ENCODE results near the gene PTPRD. TPM values are rescaled to one million over a fixed set of nuclear protein-coding genes. Genes with fewer than 3 reads are reported as not detected.

PTPRD gene
- total and polyA plus RNA-seq, 2 experiments from 2014 or later = 11.5 to 58.0 TPM

DNA sequence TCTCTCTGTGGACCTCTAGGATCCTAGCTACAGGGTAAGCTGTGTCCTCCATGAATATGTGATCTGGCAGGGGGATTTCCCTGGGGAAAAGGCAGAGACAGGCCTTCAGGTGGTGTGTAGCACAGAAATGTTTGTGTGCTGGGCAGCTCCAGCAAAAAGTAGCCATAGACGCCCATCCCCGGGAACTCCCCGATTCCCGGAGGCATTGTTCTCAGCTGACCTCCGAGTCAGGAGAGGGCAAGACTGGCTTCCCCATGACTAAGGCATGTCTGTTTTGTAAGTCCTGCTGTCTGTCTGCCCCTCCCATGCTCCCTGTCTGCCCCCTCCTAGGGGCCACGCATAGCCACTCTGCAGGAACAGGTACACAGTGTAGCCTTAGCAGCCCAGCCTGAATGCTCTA, 834.5 kb downstream of the PTPRD start (continued):
- TF ChIP-seq NANOG (IDR thresholded peaks at IDR 0.05; ENCODE audit: borderline replicate concordance) = no peak
- TF ChIP-seq CREB1 (CRISPR knock-in tag; IDR thresholded peaks at IDR 0.05; ENCODE audit: low read depth) = no peak
- TF ChIP-seq, protein P1, sequence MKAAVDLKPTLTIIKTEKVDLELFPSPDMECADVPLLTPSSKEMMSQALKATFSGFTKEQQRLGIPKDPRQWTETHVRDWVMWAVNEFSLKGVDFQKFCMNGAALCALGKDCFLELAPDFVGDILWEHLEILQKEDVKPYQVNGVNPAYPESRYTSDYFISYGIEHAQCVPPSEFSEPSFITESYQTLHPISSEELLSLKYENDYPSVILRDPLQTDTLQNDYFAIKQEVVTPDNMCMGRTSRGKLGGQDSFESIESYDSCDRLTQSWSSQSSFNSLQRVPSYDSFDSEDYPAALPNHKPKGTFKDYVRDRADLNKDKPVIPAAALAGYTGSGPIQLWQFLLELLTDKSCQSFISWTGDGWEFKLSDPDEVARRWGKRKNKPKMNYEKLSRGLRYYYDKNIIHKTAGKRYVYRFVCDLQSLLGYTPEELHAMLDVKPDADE (IDR thresholded peaks at IDR 0.05) = no peak
- no peak for TF ChIP-seq ZNF331 (CRISPR knock-in tag; IDR thresholded peaks at IDR 0.05; ENCODE audit: low read depth)

DNA sequence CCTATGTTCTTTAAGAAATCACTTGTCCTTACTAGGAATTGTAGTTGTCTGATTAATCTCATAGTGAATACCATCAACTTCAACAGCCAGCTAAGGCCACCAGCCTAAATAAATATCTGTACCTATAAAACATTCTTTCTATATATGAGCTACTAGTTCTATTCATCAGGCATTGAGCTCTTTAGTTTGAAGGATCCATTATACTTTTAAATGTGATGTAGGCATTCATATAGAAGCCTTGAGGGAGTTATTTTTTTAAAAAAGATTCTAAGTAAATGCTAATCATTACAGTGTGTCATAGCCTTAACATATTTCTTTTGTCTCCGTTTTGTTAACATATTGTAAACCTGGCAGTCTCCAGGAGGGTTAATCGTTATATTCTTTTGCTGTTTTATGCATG, 838.3 kb downstream of the PTPRD start:
- no peak for TF ChIP-seq STAT1 (IDR thresholded peaks at IDR 0.05; ENCODE audit: unreplicated experiment)
- no peak for TF ChIP-seq NANOG (IDR thresholded peaks at IDR 0.05; ENCODE audit: borderline replicate concordance)
- TF ChIP-seq ZNF114 (CRISPR knock-in tag; IDR thresholded peaks at IDR 0.05) = no peak
- TF ChIP-seq, protein P2, sequence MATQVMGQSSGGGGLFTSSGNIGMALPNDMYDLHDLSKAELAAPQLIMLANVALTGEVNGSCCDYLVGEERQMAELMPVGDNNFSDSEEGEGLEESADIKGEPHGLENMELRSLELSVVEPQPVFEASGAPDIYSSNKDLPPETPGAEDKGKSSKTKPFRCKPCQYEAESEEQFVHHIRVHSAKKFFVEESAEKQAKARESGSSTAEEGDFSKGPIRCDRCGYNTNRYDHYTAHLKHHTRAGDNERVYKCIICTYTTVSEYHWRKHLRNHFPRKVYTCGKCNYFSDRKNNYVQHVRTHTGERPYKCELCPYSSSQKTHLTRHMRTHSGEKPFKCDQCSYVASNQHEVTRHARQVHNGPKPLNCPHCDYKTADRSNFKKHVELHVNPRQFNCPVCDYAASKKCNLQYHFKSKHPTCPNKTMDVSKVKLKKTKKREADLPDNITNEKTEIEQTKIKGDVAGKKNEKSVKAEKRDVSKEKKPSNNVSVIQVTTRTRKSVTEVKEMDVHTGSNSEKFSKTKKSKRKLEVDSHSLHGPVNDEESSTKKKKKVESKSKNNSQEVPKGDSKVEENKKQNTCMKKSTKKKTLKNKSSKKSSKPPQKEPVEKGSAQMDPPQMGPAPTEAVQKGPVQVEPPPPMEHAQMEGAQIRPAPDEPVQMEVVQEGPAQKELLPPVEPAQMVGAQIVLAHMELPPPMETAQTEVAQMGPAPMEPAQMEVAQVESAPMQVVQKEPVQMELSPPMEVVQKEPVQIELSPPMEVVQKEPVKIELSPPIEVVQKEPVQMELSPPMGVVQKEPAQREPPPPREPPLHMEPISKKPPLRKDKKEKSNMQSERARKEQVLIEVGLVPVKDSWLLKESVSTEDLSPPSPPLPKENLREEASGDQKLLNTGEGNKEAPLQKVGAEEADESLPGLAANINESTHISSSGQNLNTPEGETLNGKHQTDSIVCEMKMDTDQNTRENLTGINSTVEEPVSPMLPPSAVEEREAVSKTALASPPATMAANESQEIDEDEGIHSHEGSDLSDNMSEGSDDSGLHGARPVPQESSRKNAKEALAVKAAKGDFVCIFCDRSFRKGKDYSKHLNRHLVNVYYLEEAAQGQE (IDR thresholded peaks at IDR 0.05; ENCODE audit: unreplicated experiment) = no peak
- no peak for TF ChIP-seq POLR2AphosphoS5 (IDR thresholded peaks at IDR 0.05; ENCODE audit: low read depth)
- TF ChIP-seq, protein P3, sequence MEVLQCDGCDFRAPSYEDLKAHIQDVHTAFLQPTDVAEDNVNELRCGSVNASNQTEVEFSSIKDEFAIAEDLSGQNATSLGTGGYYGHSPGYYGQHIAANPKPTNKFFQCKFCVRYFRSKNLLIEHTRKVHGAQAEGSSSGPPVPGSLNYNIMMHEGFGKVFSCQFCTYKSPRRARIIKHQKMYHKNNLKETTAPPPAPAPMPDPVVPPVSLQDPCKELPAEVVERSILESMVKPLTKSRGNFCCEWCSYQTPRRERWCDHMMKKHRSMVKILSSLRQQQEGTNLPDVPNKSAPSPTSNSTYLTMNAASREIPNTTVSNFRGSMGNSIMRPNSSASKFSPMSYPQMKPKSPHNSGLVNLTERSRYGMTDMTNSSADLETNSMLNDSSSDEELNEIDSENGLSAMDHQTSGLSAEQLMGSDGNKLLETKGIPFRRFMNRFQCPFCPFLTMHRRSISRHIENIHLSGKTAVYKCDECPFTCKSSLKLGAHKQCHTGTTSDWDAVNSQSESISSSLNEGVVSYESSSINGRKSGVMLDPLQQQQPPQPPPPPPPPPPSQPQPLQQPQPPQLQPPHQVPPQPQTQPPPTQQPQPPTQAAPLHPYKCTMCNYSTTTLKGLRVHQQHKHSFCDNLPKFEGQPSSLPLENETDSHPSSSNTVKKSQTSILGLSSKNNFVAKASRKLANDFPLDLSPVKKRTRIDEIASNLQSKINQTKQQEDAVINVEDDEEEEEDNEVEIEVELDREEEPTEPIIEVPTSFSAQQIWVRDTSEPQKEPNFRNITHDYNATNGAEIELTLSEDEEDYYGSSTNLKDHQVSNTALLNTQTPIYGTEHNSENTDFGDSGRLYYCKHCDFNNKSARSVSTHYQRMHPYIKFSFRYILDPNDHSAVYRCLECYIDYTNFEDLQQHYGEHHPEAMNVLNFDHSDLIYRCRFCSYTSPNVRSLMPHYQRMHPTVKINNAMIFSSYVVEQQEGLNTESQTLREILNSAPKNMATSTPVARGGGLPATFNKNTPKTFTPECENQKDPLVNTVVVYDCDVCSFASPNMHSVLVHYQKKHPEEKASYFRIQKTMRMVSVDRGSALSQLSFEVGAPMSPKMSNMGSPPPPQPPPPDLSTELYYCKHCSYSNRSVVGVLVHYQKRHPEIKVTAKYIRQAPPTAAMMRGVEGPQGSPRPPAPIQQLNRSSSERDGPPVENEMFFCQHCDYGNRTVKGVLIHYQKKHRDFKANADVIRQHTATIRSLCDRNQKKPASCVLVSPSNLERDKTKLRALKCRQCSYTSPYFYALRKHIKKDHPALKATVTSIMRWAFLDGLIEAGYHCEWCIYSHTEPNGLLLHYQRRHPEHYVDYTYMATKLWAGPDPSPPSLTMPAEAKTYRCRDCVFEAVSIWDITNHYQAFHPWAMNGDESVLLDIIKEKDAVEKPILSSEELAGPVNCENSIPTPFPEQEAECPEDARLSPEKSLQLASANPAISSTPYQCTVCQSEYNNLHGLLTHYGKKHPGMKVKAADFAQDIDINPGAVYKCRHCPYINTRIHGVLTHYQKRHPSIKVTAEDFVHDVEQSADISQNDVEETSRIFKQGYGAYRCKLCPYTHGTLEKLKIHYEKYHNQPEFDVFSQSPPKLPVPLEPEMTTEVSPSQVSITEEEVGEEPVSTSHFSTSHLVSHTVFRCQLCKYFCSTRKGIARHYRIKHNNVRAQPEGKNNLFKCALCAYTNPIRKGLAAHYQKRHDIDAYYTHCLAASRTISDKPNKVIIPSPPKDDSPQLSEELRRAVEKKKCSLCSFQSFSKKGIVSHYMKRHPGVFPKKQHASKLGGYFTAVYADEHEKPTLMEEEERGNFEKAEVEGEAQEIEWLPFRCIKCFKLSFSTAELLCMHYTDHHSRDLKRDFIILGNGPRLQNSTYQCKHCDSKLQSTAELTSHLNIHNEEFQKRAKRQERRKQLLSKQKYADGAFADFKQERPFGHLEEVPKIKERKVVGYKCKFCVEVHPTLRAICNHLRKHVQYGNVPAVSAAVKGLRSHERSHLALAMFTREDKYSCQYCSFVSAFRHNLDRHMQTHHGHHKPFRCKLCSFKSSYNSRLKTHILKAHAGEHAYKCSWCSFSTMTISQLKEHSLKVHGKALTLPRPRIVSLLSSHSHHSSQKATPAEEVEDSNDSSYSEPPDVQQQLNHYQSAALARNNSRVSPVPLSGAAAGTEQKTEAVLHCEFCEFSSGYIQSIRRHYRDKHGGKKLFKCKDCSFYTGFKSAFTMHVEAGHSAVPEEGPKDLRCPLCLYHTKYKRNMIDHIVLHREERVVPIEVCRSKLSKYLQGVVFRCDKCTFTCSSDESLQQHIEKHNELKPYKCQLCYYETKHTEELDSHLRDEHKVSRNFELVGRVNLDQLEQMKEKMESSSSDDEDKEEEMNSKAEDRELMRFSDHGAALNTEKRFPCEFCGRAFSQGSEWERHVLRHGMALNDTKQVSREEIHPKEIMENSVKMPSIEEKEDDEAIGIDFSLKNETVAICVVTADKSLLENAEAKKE (CRISPR knock-in tag; IDR thresholded peaks at IDR 0.05) = no peak
- TF ChIP-seq, protein P4, sequence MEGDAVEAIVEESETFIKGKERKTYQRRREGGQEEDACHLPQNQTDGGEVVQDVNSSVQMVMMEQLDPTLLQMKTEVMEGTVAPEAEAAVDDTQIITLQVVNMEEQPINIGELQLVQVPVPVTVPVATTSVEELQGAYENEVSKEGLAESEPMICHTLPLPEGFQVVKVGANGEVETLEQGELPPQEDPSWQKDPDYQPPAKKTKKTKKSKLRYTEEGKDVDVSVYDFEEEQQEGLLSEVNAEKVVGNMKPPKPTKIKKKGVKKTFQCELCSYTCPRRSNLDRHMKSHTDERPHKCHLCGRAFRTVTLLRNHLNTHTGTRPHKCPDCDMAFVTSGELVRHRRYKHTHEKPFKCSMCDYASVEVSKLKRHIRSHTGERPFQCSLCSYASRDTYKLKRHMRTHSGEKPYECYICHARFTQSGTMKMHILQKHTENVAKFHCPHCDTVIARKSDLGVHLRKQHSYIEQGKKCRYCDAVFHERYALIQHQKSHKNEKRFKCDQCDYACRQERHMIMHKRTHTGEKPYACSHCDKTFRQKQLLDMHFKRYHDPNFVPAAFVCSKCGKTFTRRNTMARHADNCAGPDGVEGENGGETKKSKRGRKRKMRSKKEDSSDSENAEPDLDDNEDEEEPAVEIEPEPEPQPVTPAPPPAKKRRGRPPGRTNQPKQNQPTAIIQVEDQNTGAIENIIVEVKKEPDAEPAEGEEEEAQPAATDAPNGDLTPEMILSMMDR (conservative IDR thresholded peaks at IDR 0.05; ENCODE audit: low read depth in 2 of 2) = no peak
- TF ChIP-seq EZH2 (IDR thresholded peaks at IDR 0.05; ENCODE audit: low read depth, unreplicated experiment) = no peak

More for the DNA sequence above, 838.3 kb downstream of the PTPRD start:
- peaks cover 3% of the 10 kb centered on the region for H3K27me3 Mint-ChIP-seq (ENCODE audit: insufficient read depth, low read depth, poor library complexity)
- ATAC-seq (no peak), DNase-seq (ENCODE audit: low spot score) (no peak)
- Histone ChIP-seq H3K9me2 (ENCODE audit: insufficient read depth) (no peaks in the 10 kb centered on the region), H4K20me1 (replicated peaks; ENCODE audit: insufficient read depth) (no peaks in the 10 kb centered on the region), H3K79me2 (replicated peaks; ENCODE audit: insufficient read depth) (no peaks in the 10 kb centered on the region), H3K4me1 (ENCODE audit: insufficient read depth) (no peaks in the 10 kb centered on the region), H3F3A (replicated peaks; ENCODE audit: low read depth) (no peaks in the 10 kb centered on the region), H3K4me3 (no peak overlapping the region), H2AFZ (no peak overlapping the region), H3K4me2 (no peak overlapping the region), H3K27ac (ENCODE audit: low read depth) (no peak overlapping the region), H3K27me3 (ENCODE audit: insufficient read depth) (no peaks in the 10 kb centered on the region), H3K36me3 (ENCODE audit: insufficient read depth) (no peaks in the 10 kb centered on the region)
- no peak overlapping the region for H3K4me3 Mint-ChIP-seq
- no peaks in the 10 kb centered on the region; the same call in 2 of the 3 replicates for H3K4me1 Mint-ChIP-seq
- no peak overlapping the region for H3K27ac Mint-ChIP-seq
- no peaks in the 10 kb centered on the region for H3K36me3 Mint-ChIP-seq (ENCODE audit: low read depth)
- H3K9me3 Mint-ChIP-seq = no peaks in the 10 kb centered on the region
